ENCODE data around the gene ATP5F1D.
"Not testable (repeated sequence)": the region's sequence is repeated elsewhere in the genome, so short reads cannot be mapped to it uniquely, and the experiment has no call there.

The ATP5F1D gene

GRCh38 chr19:1233115-1233667, 8.4 kb upstream of the ATP5F1D start:
- no peak for DNase-seq

DNA sequence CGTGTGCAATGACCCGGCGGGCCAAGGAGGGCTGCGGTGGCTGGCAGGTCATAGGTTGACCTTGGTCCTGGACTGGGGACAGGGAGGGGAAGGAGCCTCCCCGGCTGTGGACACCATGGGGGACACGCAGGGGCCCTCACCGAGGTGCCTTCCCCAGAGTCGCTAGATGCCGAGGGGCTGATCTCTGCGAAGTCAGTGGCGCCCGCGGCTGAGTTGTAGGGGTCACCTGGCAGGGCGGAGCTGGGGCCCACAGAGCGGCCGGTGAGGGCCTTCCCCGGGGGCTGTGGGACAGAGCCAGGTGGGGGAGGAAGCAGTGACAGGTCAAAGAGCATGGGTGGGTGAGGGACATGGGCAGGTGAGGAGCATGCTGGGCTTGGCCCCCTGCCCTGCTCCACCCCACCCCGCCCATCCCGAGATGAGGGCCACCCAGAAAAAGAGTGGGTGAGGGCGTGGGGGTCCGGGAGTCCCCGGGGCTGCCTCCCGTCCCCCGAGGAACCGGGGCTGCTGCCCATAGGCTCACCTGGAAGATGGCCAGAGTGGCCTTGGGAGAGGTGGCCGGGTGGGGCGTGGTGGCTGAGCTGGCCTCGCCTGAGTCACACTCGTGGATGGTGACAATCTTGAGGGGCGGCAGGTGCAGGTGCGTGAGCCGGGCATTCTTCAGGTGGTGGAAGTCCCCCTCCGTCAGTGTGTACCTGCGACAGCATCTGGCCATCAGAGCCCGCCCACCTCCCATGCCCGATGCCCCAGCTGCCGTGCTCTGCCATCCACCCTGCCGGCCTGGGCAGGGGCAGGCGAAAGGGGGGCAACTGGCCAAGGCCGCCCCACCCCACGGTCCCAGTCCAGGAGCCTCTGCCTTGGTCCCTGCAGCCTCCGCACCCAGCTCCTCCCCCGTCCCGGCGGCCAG, 7.2 kb upstream of the ATP5F1D start:
- no peak for DNase-seq

- no peak for DNase-seq
These were observed 6.6 kb upstream of the ATP5F1D start for GRCh38 chr19:1234955-1235380.

GRCh38 chr19:1235625-1236538, 5.7 kb upstream of the ATP5F1D start:
- no peak for DNase-seq

GRCh38 chr19:1236576-1236975, 5.0 kb upstream of the ATP5F1D start:
- no peak for DNase-seq

DNA sequence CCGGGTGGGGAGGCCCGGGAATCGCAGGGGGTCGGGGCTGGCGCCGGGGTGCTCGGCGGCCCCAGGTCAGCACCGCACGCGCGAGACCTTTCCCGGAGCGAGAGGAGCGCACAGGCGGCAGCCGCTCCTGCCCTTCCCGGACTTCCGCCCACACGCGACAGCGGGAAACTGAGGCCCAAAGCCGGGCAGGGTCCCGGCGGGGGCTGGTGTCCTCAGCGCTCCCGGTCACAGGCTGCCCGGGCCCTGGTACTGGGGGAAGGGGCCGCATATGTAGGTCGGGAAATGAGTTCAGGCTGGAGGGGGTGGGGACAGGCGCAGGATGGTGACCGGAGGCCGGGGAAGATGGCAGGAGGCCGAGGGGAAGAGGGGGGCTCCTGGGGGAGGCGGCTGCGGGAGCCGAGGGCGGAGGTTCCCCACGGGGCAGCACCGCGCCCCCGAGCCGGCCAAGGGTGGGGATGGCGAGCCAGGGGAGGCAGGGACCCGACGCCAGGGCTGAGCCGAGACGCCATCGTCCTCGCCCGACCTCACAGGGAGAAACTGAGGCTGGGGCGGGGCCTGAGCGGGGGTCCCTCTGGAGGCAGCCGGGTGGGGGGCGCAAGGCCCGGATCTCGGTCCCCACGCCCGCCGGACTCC, 4.4 kb upstream of the ATP5F1D start:
- DNase-seq, result no peak

- no peak for DNase-seq
These were observed 3.7 kb upstream of the ATP5F1D start, which contains the start of gene CBARP for GRCh38 chr19:1237754-1238368. Gene CBARP, minus strand, starts transcription at chr19:1238005. Its CDS starts 1,905 bp downstream, at chr19:1236100.

- no peak for DNase-seq
These were observed 2.9 kb upstream of the ATP5F1D start for GRCh38 chr19:1238369-1239303.

GRCh38 chr19:1239420-1239795, 2.1 kb upstream of the ATP5F1D start:
- DNase-seq, result no peak

- peak; percentile 89 to 94 (median 93) for DNase-seq
These were observed 1.5 kb upstream of the ATP5F1D start for GRCh38 chr19:1239796-1240737.

GRCh38 chr19:1240925-1241324, 626 bp upstream of the ATP5F1D start:
- no peak for DNase-seq

DNA sequence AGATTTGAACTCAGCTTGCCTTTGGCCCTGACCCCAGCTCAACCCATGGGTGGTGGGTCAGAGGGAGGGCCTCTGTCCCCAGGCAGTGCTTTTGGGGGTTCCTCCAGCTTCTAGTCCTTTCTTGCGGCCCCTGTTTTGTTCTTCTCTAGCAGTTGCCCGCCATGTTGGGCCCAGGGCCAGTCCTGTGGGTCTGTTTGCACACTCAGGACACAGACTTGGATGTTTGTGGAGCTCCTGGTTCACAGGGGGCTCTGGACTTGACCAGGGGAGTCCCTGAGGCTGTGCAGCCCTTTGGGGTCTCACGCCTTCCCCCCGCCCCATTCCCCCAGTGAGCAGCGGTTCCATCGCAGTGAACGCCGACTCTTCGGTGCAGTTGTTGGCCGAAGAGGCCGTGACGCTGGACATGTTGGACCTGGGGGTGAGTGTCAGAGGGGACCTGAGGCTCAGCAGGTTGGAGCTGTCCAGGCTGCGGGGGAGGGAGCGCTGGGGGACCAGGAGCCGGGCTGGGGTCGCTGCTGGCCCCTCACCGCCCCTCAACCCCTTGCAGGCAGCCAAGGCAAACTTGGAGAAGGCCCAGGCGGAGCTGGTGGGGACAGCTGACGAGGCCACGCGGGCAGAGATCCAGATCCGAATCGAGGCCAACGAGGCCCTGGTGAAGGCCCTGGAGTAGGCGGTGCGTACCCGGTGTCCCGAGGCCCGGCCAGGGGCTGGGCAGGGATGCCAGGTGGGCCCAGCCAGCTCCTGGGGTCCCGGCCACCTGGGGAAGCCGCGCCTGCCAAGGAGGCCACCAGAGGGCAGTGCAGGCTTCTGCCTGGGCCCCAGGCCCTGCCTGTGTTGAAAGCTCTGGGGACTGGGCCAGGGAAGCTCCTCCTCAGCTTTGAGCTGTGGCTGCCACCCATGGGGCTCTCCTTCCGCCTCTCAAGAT, 2.5 kb downstream of the ATP5F1D start:
- peak; percentile 66 to 85 (median 77) for DNase-seq

DNA sequence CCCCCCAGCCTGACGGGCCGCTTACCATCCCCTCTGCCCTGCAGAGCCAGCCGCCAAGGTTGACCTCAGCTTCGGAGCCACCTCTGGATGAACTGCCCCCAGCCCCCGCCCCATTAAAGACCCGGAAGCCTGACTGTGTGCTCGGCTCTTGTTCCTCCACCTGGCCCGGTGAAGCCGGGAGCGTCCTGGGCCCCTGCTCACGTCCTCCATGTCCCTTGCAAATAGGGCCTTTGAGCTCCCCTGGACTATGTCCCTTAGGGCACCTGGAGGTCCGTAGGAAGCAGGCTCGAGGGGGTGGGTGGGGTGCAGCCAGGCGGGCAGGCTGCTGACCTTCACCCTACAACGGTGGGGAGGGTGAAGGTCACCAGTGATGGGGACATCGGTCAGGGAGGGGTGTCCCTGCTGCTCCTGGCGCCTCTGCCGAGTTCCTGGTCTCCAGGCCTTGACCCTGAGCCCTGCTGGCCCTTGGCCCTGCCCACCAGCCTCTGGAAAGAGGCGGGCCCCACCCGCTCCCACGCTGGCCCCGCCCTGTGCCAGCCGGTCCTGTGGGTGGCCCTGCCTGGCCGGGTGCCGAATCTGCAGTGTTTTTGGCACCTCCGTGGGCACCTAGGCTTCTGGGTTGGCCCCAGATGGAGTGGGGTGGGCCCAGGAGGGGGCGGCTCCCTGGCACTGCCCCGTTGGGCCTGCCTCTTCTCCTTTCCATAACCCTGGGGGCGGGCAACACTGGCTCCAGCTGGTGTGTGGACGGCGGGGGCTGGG, 3.3 kb downstream of the ATP5F1D start:
- no peak for DNase-seq

- no peak for DNase-seq
These were observed 4.1 kb downstream of the ATP5F1D start for GRCh38 chr19:1245494-1246264.

- not testable (repeated sequence) for DNase-seq
These were observed 4.9 kb downstream of the ATP5F1D start for GRCh38 chr19:1246265-1247087.

DNA sequence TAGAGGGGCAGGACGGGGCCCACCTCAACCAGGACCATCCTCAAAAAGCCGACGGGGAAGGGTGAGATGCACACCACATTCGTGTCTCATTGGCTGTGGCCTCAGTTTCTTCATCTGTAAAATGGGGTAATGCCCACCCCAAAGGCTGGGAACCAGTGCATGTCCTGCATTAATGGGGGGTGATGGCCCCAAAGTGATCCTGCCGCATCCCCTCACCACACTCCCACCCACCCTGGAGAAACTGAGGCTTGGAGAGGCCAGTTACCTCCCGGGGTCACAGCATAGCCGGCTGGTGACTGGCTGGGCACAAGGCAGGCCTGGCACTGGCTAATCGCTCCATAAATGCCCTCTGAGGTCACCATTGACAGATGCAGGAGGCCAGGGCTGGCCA, 6.2 kb downstream of the ATP5F1D start:
- no peak for DNase-seq

All from T-helper 2 cell (primary cell).